Neural cell (in vitro differentiated cells): Measurements from ENCODE around the gene CPZ.

Source experiments
- EZH2 ChIP-seq: fragments of 200-600, 300-800 bp; shearing (Covaris generic), sonication (generic); IDR thresholded peaks from 2 replicates; pipeline ENCODE4 v1.6.1; 2014; ENCODE audit warnings: antibody characterized with exemption, low read length, borderline replicate concordance, mild to moderate bottlenecking; ENCODE audit not compliant: insufficient read depth, poor library complexity, severe bottlenecking
- POLR2AphosphoS5 ChIP-seq: IDR thresholded peaks from 2 replicates; pipeline ENCODE4 v1.6.1; 2012

DNA sequence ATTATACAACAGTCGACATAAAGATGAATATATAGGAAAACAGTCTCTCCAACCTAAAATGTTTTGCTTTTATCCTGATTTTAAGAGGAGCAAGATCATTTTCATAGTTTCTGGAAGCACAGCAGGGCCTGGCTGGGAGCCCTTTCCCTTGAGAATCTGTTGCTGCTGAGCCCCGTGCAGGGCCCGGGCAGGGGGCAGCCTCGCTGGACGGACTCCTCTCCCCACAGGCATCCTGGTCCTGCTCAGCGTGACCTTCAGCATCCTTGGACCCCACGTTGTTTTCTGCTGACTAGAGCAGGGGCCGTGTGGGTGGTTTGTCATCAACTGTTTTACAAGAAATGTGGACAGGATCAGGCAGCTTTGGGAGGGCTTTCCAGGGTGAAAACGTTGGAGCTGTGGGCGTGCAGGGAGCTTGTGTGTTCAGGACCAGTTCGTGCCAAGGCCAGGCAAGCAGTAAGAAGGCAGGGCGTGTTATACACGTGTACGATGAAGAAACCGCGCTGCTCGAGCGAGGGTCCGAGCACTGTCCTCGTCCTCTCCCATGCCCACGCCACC is 25.0 kb downstream of the CPZ start:
- TF ChIP-seq EZH2 (no peak), POLR2AphosphoS5 (no peak)
